Kidney (tissue), 14 donors: ENCODE measurements around the gene ZNF280D. TPM values are rescaled to one million over a fixed set of nuclear protein-coding genes. Genes with fewer than 3 reads are reported as not detected.

Experiments used
- DNase-seq, 5 donors: peaks; one replicate each; pipeline ENCODE4 v3.0.0-alpha.2; 2013 to 2020
- FAIRE-seq: peaks from 2 replicates; lab custom pipeline; 2012; peaks lifted over from hg19 to GRCh38; lab: Jason Lieb, UNC
- H3K27ac ChIP-seq, 2 donors: one replicate each; pipeline ENCODE4 v1.7.0; 2013; ENCODE audit warnings: low read depth in 2 of 2, low read length in 2 of 2, inconsistent platforms in 1 of 2
- H3K27me3 ChIP-seq: one replicate; pipeline ENCODE4 v1.7.1; 2013; ENCODE audit warnings: low read length, inconsistent platforms; ENCODE audit not compliant: control insufficient read depth, insufficient read depth
- H3K36me3 ChIP-seq, 3 donors: one replicate each; pipeline versions ENCODE4 v1.7.0 to v1.7.1; 2013; ENCODE audit warnings: low read length in 3 of 3, control low read depth in 1 of 3, inconsistent platforms in 1 of 3; ENCODE audit not compliant: insufficient read depth in 3 of 3, control insufficient read depth in 2 of 3
- H3K4me1 ChIP-seq, 3 donors: one replicate each; pipeline versions ENCODE4 v1.7.0 to v1.7.1; 2013; ENCODE audit warnings: low read length in 3 of 3, inconsistent platforms in 1 of 3, low read depth in 1 of 3; ENCODE audit not compliant: control insufficient read depth in 2 of 3, insufficient read depth in 2 of 3
- H3K4me3 ChIP-seq, 3 donors: one replicate each; pipeline versions ENCODE4 v1.7.0 to v1.8.1; 2013; ENCODE audit warnings: low read length in 3 of 3, control low read depth in 1 of 3, inconsistent platforms in 1 of 3
- H3K9ac ChIP-seq, 3 donors: one replicate each; pipeline versions ENCODE4 v1.7.0 to v1.7.1; 2013; ENCODE audit warnings: low read length in 3 of 3, control low read depth in 1 of 3, inconsistent platforms in 1 of 3
- H3K9me3 ChIP-seq, 3 donors: one replicate each; pipeline versions ENCODE4 v1.7.0 to v1.7.1; 2013; ENCODE audit warnings: low read length in 3 of 3, control low read depth in 1 of 3, inconsistent platforms in 1 of 3; ENCODE audit not compliant: control insufficient read depth in 2 of 3, insufficient read depth in 1 of 3
- intact Hi-C: fragments of 100-400 bp; cut with DNase I; formaldehyde crosslinking; loops from one replicate; pipeline ENCODE4 v1.11.1; 2022
- polyA plus RNA-seq: library from polyadenylated mRNA; stranded (reverse); fragments of 350-450 nt; fragmentation: Illumina TruSeq; extraction: RNeasy Lipid Tissue Mini Kit (QIAGEN cat#74804); gene quantifications from one replicate; pipeline ENCODE4 v1.2.3, GENCODE V29; 2014; ENCODE audit warnings: low read depth, low replicate concordance; ENCODE audit not compliant: insufficient read depth
- total RNA-seq: library from RNA; stranded (reverse); fragmentation: NEBNext Ultra II Directional; extraction: Animal tissue kit (Norgen Biotek cat#: 25700); gene quantifications from one replicate; pipeline ENCODE4 v1.2.1, GENCODE V29; 2021
- TF ChIP-seq, protein P1 (sequence below): IDR thresholded peaks from 3 replicates; pipeline ENCODE4 v1.5.1; 2012; ENCODE audit warnings: mild to moderate bottlenecking, moderate library complexity, borderline replicate concordance; ENCODE audit not compliant: insufficient read depth; ENCODE audit errors: extremely low read depth
- donor health status: control.
- donor health status: control.
- donor health status: control.
- donor health status: control.
- donor health status: control.
- donor health status: DM: yes; HTN: yes; CAD: no.
- donor health status: Normal renal cell carcinoma (clear cell type).

The ZNF280D gene
- total and polyA plus RNA-seq, 2 donors from 2014 or later = 13.7 to 50.0 TPM

DNA sequence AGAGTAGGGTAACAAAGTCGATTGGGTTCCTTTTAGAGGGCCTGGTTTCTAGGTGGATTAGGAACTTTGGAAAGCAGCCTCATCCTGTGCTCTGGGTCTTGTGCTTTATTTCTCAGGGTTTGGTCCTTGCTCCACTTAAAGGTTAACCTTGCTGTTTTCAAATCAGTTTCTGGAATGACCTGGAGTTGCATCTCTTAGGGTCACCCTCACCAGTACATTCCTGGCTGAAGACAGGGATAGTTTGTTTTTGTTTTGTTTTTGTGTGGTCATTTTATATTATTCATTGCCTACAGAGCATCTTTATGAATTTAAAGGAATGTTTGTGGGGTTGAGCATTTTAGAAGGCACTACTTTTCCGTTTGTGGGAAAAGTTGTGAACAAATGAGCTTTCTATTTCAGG lies 45.5 kb upstream of the ZNF280D start:
- TF ChIP-seq, protein P1, sequence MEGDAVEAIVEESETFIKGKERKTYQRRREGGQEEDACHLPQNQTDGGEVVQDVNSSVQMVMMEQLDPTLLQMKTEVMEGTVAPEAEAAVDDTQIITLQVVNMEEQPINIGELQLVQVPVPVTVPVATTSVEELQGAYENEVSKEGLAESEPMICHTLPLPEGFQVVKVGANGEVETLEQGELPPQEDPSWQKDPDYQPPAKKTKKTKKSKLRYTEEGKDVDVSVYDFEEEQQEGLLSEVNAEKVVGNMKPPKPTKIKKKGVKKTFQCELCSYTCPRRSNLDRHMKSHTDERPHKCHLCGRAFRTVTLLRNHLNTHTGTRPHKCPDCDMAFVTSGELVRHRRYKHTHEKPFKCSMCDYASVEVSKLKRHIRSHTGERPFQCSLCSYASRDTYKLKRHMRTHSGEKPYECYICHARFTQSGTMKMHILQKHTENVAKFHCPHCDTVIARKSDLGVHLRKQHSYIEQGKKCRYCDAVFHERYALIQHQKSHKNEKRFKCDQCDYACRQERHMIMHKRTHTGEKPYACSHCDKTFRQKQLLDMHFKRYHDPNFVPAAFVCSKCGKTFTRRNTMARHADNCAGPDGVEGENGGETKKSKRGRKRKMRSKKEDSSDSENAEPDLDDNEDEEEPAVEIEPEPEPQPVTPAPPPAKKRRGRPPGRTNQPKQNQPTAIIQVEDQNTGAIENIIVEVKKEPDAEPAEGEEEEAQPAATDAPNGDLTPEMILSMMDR = no peak
- Histone ChIP-seq H3K27me3 (no peaks in the 10 kb centered on the region), H3K9me3 (no peaks in the 10 kb centered on the region), H3K27ac (no peak overlapping the region), H3K4me1 (no peaks in the 10 kb centered on the region), H3K4me3 (no peak overlapping the region), H3K9ac (no peak overlapping the region), H3K36me3 (no peaks in the 10 kb centered on the region)
- intact Hi-C loops = no loop called here
- DNase-seq (no peak), FAIRE-seq (no peak)

DNA sequence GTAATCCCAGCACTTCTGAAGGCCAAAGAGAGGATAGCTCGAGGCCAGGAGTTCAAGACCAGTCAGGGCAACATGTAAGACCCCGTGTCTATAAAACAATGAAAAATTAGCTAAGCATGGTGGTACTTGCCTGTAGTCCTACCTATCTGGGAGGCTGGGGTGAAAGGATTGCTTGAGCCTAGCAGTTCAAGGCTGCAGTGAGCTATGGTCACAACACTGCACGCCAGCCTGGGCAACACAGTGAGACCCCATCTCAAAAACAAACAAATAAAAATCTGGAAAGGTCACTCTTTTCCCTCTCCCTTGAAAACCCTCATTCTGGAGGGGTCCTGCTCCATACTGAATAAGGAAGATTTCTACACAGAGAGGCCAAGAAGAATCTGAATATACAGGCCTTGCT lies 43.5 kb upstream of the ZNF280D start:
- H3K4me3 ChIP-seq = no peak overlapping the region
- intact Hi-C loops = no loop called here
- TF ChIP-seq, protein P1 = no peak
- H3K4me1 ChIP-seq = no peaks in the 10 kb centered on the region
- DNase-seq (no peak), FAIRE-seq (no peak)
- H3K27me3 ChIP-seq = no peaks in the 10 kb centered on the region
- H3K9me3 ChIP-seq = no peaks in the 10 kb centered on the region
- H3K36me3 ChIP-seq = no peaks in the 10 kb centered on the region
- H3K27ac ChIP-seq = no peak overlapping the region
- no peak overlapping the region for H3K9ac ChIP-seq

DNA sequence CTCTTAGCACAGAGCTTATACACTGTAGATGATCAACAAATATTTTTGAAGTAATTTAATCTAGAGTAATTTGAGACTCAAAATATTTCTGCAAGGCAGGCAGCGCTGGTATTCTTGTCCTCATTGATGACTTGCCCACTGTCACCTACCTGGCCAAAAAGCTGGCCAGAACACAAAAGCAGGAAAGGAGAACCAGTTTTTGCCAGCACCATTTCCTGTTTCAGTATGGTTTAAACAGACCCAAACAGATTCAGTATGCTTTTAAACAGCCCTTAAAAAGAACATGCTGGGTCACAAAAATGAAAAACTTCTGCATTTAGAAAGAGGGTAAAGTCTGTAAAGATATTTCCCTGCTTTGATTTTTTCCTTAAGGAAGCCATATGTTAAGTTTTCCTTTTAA lies 42.3 kb upstream of the ZNF280D start:
- no peak overlapping the region for H3K9ac ChIP-seq
- no peak overlapping the region for H3K4me3 ChIP-seq
- H3K27me3 ChIP-seq = no peaks in the 10 kb centered on the region
- no peaks in the 10 kb centered on the region for H3K4me1 ChIP-seq
- no peak overlapping the region for H3K27ac ChIP-seq
- TF ChIP-seq, protein P1 = no peak
- H3K36me3 ChIP-seq = no peaks in the 10 kb centered on the region
- H3K9me3 ChIP-seq = no peaks in the 10 kb centered on the region
- FAIRE-seq = no peak
- no peak for DNase-seq
- intact Hi-C loops = no loop called here

DNA sequence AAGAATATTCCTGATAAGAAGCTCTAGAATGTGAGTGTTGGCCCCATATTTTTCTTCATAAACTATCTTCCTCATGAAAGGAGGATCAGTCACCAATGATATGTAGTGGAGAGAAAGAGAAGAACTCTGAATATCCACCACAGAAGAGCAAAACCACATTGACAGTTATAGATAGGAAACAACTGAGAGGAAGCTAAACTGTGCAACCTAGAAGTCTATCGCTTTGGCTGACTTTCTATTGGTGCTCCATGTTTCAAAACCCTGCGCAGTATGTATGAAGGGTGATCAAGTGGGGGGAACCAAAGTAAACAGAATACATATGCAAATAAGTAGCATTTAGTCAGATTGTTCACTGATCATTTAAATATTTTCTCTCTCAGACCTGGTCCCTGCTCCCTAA lies 41.0 kb upstream of the ZNF280D start:
- no peaks in the 10 kb centered on the region for H3K4me1 ChIP-seq
- no peaks in the 10 kb centered on the region for H3K27me3 ChIP-seq
- DNase-seq (no peak), FAIRE-seq (no peak)
- no peak overlapping the region for H3K9ac ChIP-seq
- TF ChIP-seq, protein P1 = no peak
- H3K4me3 ChIP-seq = no peak overlapping the region
- intact Hi-C loops = no loop called here
- no peak overlapping the region for H3K27ac ChIP-seq
- no peaks in the 10 kb centered on the region for H3K36me3 ChIP-seq
- H3K9me3 ChIP-seq = no peaks in the 10 kb centered on the region
